ENCODE results near the gene FES. TPM values are rescaled to one million over a fixed set of nuclear protein-coding genes. Genes with fewer than 3 reads are reported as not detected.

The FES gene
- polyA plus RNA-seq, 3 donors = 140 to 260 (median 157) TPM

- 94% methylated on average over 6 of the region's 7 CpGs for WGBS (ENCODE audit: insufficient coverage)
- H2AFZ ChIP-seq (ENCODE audit: insufficient read depth, low read depth, low read length, poor library complexity, severe bottlenecking) = no peak overlapping the region
- Mint-ChIP-seq H3K27ac (peak overlapping the region in 1 of 7 donors; percentile 40), H3K4me1 (peaks cover 14% of the 10 kb centered on the region), H3K4me3 (no peak overlapping the region), H3K9me3 (no peaks in the 10 kb centered on the region), H3K27me3 (ENCODE audit: low read depth in 3 of 3) (peaks cover 0 to 2% (median 2%) of the 10 kb centered on the region in 3 donors), H3K36me3 (peaks cover 62 to 74% of the 10 kb centered on the region in 2 donors)
- no peak overlapping the region for H3K27ac ChIP-seq (ENCODE audit: low read depth in 1 of 2, low read length in 2 of 2)
- intact Hi-C loops (cut with micrococcal nuclease) = no loop called here
- H3K4me2 ChIP-seq (replicated peaks; ENCODE audit: extremely low read depth, low read length, poor library complexity, severe bottlenecking) = no peak overlapping the region
- H3K27me3 ChIP-seq (ENCODE audit: control insufficient read depth in 2 of 2, insufficient read depth in 2 of 2, low read length in 2 of 2) = no peaks in the 10 kb centered on the region
- DNase-seq = no peak
- H3K36me3 ChIP-seq (replicated peaks in 1 of 2; ENCODE audit: control insufficient read depth in 1 of 2, insufficient read depth in 2 of 2, low read length in 2 of 2) = peaks cover 51 to 65% of the 10 kb centered on the region in 2 donors
- H4K20me1 ChIP-seq (ENCODE audit: insufficient read depth, low read length) = no peaks in the 10 kb centered on the region
- no peak overlapping the region for H3K9ac ChIP-seq (ENCODE audit: insufficient read depth, low read length, poor library complexity, severe bottlenecking)
- H3K4me1 ChIP-seq (ENCODE audit: control insufficient read depth in 1 of 2, insufficient read depth in 2 of 2, low read length in 2 of 2) = peaks cover 14 to 23% of the 10 kb centered on the region in 2 donors
- H3K4me3 ChIP-seq (replicated peaks in 1 of 3; ENCODE audit: low read depth in 2 of 3, low read length in 3 of 3) = no peak overlapping the region
- no peaks in the 10 kb centered on the region for H3K9me3 ChIP-seq (replicated peaks in 1 of 2; ENCODE audit: control insufficient read depth in 1 of 2, insufficient read depth in 1 of 2, low read length in 2 of 2)
- peaks cover 15% of the 10 kb centered on the region for H3K79me2 ChIP-seq (ENCODE audit: insufficient read depth, low read length)
- TF ChIP-seq, protein P1, sequence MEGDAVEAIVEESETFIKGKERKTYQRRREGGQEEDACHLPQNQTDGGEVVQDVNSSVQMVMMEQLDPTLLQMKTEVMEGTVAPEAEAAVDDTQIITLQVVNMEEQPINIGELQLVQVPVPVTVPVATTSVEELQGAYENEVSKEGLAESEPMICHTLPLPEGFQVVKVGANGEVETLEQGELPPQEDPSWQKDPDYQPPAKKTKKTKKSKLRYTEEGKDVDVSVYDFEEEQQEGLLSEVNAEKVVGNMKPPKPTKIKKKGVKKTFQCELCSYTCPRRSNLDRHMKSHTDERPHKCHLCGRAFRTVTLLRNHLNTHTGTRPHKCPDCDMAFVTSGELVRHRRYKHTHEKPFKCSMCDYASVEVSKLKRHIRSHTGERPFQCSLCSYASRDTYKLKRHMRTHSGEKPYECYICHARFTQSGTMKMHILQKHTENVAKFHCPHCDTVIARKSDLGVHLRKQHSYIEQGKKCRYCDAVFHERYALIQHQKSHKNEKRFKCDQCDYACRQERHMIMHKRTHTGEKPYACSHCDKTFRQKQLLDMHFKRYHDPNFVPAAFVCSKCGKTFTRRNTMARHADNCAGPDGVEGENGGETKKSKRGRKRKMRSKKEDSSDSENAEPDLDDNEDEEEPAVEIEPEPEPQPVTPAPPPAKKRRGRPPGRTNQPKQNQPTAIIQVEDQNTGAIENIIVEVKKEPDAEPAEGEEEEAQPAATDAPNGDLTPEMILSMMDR (IDR thresholded peaks at IDR 0.05) = no peak
These were observed 55.5 kb downstream of the FES start for GRCh38 chr15:90939756-90940155.

DNA sequence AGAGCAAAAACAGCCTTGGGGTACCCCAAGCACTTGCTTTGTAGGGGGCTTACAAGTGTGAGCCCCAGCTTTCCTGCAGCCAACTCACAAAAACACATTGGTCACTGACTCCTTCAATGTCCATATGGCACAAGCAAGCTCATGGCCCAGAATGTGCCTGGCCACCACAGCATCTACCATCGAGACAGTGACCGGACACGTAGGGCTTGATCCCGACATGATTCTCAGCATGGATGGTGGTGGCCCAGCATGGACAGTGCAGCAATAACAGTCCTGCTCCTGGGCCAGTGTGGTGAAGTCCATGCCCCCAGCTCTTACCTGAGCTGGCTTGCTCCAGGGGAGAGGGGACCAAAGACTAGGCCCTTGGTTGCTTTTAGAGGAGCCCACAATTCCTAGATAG lies 56.7 kb downstream of the FES start:
- peaks cover 70 to 84% of the 10 kb centered on the region in 2 donors for H3K36me3 Mint-ChIP-seq
- H3K4me3 Mint-ChIP-seq = no peak overlapping the region
- H3K4me1 Mint-ChIP-seq = peaks cover 8% of the 10 kb centered on the region
- peaks cover 0 to 2% (median 0%) of the 10 kb centered on the region in 7 donors for H3K9me3 Mint-ChIP-seq
- H3K9me3 ChIP-seq (replicated peaks in 1 of 2; ENCODE audit: control insufficient read depth in 1 of 2, insufficient read depth in 1 of 2, low read length in 2 of 2) = no peaks in the 10 kb centered on the region
- H4K20me1 ChIP-seq (ENCODE audit: insufficient read depth, low read length) = no peaks in the 10 kb centered on the region
- no peak overlapping the region for H3K4me2 ChIP-seq (replicated peaks; ENCODE audit: extremely low read depth, low read length, poor library complexity, severe bottlenecking)
- H3K79me2 ChIP-seq (ENCODE audit: insufficient read depth, low read length) = peaks cover 7% of the 10 kb centered on the region
- intact Hi-C loops (cut with micrococcal nuclease) = no loop called here
- H3K9ac ChIP-seq (ENCODE audit: insufficient read depth, low read length, poor library complexity, severe bottlenecking) = no peak overlapping the region
- peaks cover 54 to 72% of the 10 kb centered on the region in 2 donors for H3K36me3 ChIP-seq (replicated peaks in 1 of 2; ENCODE audit: control insufficient read depth in 1 of 2, insufficient read depth in 2 of 2, low read length in 2 of 2)
- DNase-seq = no peak
- no peak overlapping the region for H3K27ac ChIP-seq (ENCODE audit: low read depth in 1 of 2, low read length in 2 of 2)
- H3K4me1 ChIP-seq (ENCODE audit: control insufficient read depth in 1 of 2, insufficient read depth in 2 of 2, low read length in 2 of 2) = peaks cover 4 to 10% of the 10 kb centered on the region in 2 donors
- WGBS (ENCODE audit: insufficient coverage) = 100% methylated on average over 4 of the region's 4 CpGs
- H2AFZ ChIP-seq (ENCODE audit: insufficient read depth, low read depth, low read length, poor library complexity, severe bottlenecking) = no peak overlapping the region
- no peak overlapping the region for H3K27ac Mint-ChIP-seq
- H3K27me3 Mint-ChIP-seq (ENCODE audit: low read depth in 3 of 3) = peaks cover 0 to 2% (median under 1%) of the 10 kb centered on the region in 3 donors
- no peak overlapping the region for H3K4me3 ChIP-seq (replicated peaks in 1 of 3; ENCODE audit: low read depth in 2 of 3, low read length in 3 of 3)
- no peaks in the 10 kb centered on the region for H3K27me3 ChIP-seq (ENCODE audit: control insufficient read depth in 2 of 2, insufficient read depth in 2 of 2, low read length in 2 of 2)
- TF ChIP-seq, protein P1 (IDR thresholded peaks at IDR 0.05) = no peak
